GM23338 (cell line): ENCODE data around the gene LRMDA. TPM values are rescaled to one million over a fixed set of nuclear protein-coding genes. Genes with fewer than 3 reads are reported as not detected.

Source experiments
- ATAC-seq: fragments of 200-7000 bp; cut with Tn5 transposase; 3 replicates; pipeline ENCODE4 v1.9.1; 2020
- DNase-seq: peaks from one replicate; pipeline ENCODE4 v3.0.0-alpha.2; 2015; ENCODE audit warnings: low spot score
- H2AFZ ChIP-seq: fragments of 200-600 bp; sonication (generic); 2 replicates; pipeline ENCODE4 v1.8.0; 2016; ENCODE audit warnings: antibody characterized with exemption, mild to moderate bottlenecking, moderate library complexity
- H3F3A ChIP-seq: fragments of 200-600 bp; sonication (generic); replicated peaks from 2 replicates; pipeline ENCODE4 v1.8.0; 2017; ENCODE audit warnings: antibody characterized with exemption, mixed run types, low read depth
- H3K27ac ChIP-seq: fragments of 200-600 bp; sonication (generic); 2 replicates; pipeline ENCODE4 v1.6.1; 2016; ENCODE audit warnings: low read depth
- H3K27me3 ChIP-seq: fragments of 200-600 bp; sonication (generic); 2 replicates; pipeline ENCODE4 v1.8.0; 2016; ENCODE audit warnings: mild to moderate bottlenecking, mixed run types, moderate library complexity; ENCODE audit not compliant: insufficient read depth
- H3K36me3 ChIP-seq: fragments of 200-600 bp; sonication (generic); 2 replicates; pipeline ENCODE4 v1.8.0; 2016; ENCODE audit warnings: mild to moderate bottlenecking; ENCODE audit not compliant: insufficient read depth
- H3K4me1 ChIP-seq: fragments of 200-600 bp; sonication (generic); 2 replicates; pipeline ENCODE4 v1.8.0; 2016; ENCODE audit warnings: mild to moderate bottlenecking, moderate library complexity; ENCODE audit not compliant: insufficient read depth
- H3K4me2 ChIP-seq: fragments of 200-600 bp; sonication (generic); 2 replicates; pipeline ENCODE4 v1.7.1; 2017; ENCODE audit warnings: mixed run types
- H3K4me3 ChIP-seq: fragments of 200-600 bp; sonication (generic); 2 replicates; pipeline ENCODE4 v1.6.1; 2016; ENCODE audit warnings: mixed run types
- H3K79me2 ChIP-seq: fragments of 200-600 bp; sonication (generic); replicated peaks from 2 replicates; pipeline ENCODE4 v1.8.0; 2017; ENCODE audit warnings: mild to moderate bottlenecking; ENCODE audit not compliant: insufficient read depth
- H3K9me2 ChIP-seq: fragments of 200-600 bp; sonication (generic); 2 replicates; pipeline ENCODE4 v1.8.0; 2017; ENCODE audit not compliant: insufficient read depth
- H4K20me1 ChIP-seq: fragments of 200-600 bp; sonication (generic); replicated peaks from 2 replicates; pipeline ENCODE4 v1.8.0; 2017; ENCODE audit warnings: mild to moderate bottlenecking; ENCODE audit not compliant: insufficient read depth
- H3K27ac Mint-ChIP-seq: 2 replicates; pipeline ENCODE4 v1.8.0; 2020; ENCODE audit warnings: inconsistent platforms, mild to moderate bottlenecking, moderate library complexity, mixed read lengths
- H3K27me3 Mint-ChIP-seq: 3 replicates; pipeline ENCODE4 v1.8.0; 2022; ENCODE audit warnings: low read depth, mild to moderate bottlenecking, moderate library complexity, mixed read lengths, inconsistent platforms; ENCODE audit not compliant: insufficient read depth, poor library complexity
- H3K36me3 Mint-ChIP-seq: 3 replicates; pipeline ENCODE4 v1.8.0; 2021; ENCODE audit warnings: low read depth, mild to moderate bottlenecking, inconsistent platforms, moderate library complexity, mixed read lengths
- H3K4me1 Mint-ChIP-seq: 3 replicates; pipeline ENCODE4 v1.8.0; 2020; ENCODE audit warnings: mild to moderate bottlenecking, inconsistent platforms, mixed read lengths
- H3K4me3 Mint-ChIP-seq: 3 replicates; pipeline ENCODE4 v1.8.0; 2021; ENCODE audit warnings: moderate library complexity, mild to moderate bottlenecking, inconsistent platforms, mixed read lengths
- H3K9me3 Mint-ChIP-seq: 3 replicates; pipeline ENCODE4 v1.8.0; 2020; ENCODE audit warnings: moderate library complexity, mild to moderate bottlenecking, inconsistent platforms, mixed read lengths
- EZH2 ChIP-seq: fragments of 200-600 bp; sonication (generic); IDR thresholded peaks from one replicate; pipeline ENCODE4 v1.8.0; 2017; ENCODE audit warnings: antibody characterized with exemption, mild to moderate bottlenecking, low read depth; ENCODE audit not compliant: unreplicated experiment
- EZH2phosphoT487 ChIP-seq: fragments of 200-600 bp; sonication (generic); IDR thresholded peaks from one replicate; pipeline ENCODE4 v1.8.1; 2018; ENCODE audit warnings: antibody characterized with exemption; ENCODE audit not compliant: unreplicated experiment
- POLR2AphosphoS5 ChIP-seq: IDR thresholded peaks from 2 replicates; pipeline ENCODE4 v1.6.1; 2016; ENCODE audit warnings: antibody characterized with exemption, low read depth
- ZNF114 ChIP-seq: fragments of 250-450 bp; sonication (Bioruptor Pico); IDR thresholded peaks from 2 replicates; pipeline ENCODE4 v1.5.0; 2020; ENCODE audit warnings: mild to moderate bottlenecking, moderate library complexity
- ZNF331 ChIP-seq: fragments of 250-450 bp; sonication (Bioruptor Pico); IDR thresholded peaks from 2 replicates; pipeline ENCODE4 v1.5.0; 2020; ENCODE audit warnings: low read depth, mild to moderate bottlenecking, moderate library complexity
- ZNF462 ChIP-seq: fragments of 250-450 bp; sonication (Bioruptor Pico); IDR thresholded peaks from 2 replicates; pipeline ENCODE4 v1.5.0; 2020; ENCODE audit warnings: mild to moderate bottlenecking, moderate library complexity
- polyA plus RNA-seq: library from polyadenylated mRNA; unstranded; fragments of >200 nt; fragmentation: Nextera tagmentation; extraction: Ambion mirVana; gene quantifications from 2 replicates; pipeline ENCODE4 v1.2.1, GENCODE V29; 2016
- total RNA-seq: library from RNA; depleted of rRNA; stranded (reverse); fragments of >200 nt; shearing (Covaris generic); gene quantifications from 2 replicates; pipeline ENCODE4 v1.2.3, GENCODE V29; 2014

Gene LRMDA
- total and polyA plus RNA-seq, 2 experiments from 2014 or later, result 0.90 to 1.8 TPM

DNA sequence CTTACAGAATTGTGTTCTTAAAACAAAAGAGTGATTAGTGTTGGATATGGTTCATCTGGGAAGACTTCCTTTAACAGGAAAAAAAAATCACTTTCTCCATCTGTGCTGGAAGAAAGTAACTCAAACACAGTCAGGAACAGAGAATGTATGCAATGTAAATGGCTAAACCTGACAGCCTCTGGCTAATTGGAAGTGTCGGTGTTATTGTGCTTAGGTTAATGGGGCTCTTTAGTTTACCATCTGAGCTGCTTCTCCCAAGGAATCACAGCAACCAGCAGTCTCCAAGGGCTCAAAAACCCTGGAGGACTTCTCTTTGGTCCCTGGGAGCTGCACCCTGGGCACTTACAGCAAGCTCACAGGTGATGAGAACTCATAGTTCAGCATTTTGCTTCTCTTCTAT is 724.5 kb downstream of the LRMDA start (continued):
- TF ChIP-seq ZNF462 (CRISPR knock-in tag) (no peak), ZNF114 (CRISPR knock-in tag) (no peak), EZH2phosphoT487 (no peak), ZNF331 (CRISPR knock-in tag) (no peak), POLR2AphosphoS5 (no peak)

- Histone ChIP-seq H3K4me3 (no peak overlapping the region), H3K27ac (no peak overlapping the region), H3K79me2 (no peaks in the 10 kb centered on the region), H3K27me3 (no peaks in the 10 kb centered on the region), H4K20me1 (no peaks in the 10 kb centered on the region), H3K4me2 (no peak overlapping the region), H3K4me1 (no peaks in the 10 kb centered on the region), H2AFZ (no peak overlapping the region; the same call in 1 of the 2 replicates), H3K36me3 (no peaks in the 10 kb centered on the region), H3K9me2 (no peaks in the 10 kb centered on the region), H3F3A (no peaks in the 10 kb centered on the region)
- no peak for ATAC-seq
- Mint-ChIP-seq H3K36me3 (no peaks in the 10 kb centered on the region; the same call in 2 of the 3 replicates), H3K27ac (no peak overlapping the region), H3K4me1 (peaks cover 2% of the 10 kb centered on the region; the same call in 1 of the 3 replicates), H3K4me3 (no peak overlapping the region), H3K27me3 (no peaks in the 10 kb centered on the region), H3K9me3 (no peaks in the 10 kb centered on the region; the same call in 2 of the 3 replicates)
- DNase-seq, result no peak
- TF ChIP-seq EZH2 (no peak), EZH2phosphoT487 (no peak), ZNF462 (CRISPR knock-in tag) (no peak), ZNF331 (CRISPR knock-in tag) (no peak)
Measured at GRCh38 chr10:76160446-76161300, 729.2 kb downstream of the LRMDA start.
